ENCODE measurements around the gene WWTR1. TPM values are rescaled to one million over a fixed set of nuclear protein-coding genes. Genes with fewer than 3 reads are reported as not detected.

Gene WWTR1
- total and polyA plus RNA-seq, 2 of the 8 experiments (the other 6 are each of a cell fraction or from before 2014, with no cell fraction given), result 15.7 to 18.6 TPM

DNA sequence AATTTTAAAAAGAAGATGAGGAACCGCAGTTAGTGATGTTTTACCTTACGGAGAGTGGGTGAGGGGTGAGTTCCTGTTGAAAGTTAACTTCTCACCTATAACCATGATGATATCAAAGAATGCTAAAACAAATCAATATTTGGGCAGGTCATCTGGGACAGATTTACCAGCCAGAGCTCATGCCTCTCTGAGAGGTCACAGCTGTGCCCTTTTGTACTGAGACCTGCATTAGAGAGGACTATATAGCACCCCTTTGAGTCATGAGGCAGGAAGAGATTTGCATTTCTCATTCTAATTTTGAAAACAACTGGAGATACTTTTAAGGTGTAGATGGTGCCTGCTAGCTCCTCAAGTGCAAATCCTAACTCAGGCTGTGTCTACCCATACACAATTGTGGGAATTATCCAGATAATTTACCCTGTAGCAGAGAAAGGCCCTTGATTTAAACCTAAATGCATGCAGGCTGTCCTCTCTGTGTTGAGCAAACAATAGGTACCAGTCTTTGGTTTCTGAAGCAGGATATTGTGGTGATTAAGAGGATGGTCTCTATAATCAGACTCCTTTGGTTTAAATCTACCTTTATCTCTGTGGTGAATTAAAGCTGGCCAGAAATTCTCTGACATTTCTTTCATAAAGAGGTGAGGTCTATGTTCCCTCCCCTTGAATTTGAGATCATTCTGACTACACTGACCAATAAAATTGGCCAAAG is 189.2 kb downstream of the WWTR1 start (continued):
- TF ChIP-seq, protein P1, sequence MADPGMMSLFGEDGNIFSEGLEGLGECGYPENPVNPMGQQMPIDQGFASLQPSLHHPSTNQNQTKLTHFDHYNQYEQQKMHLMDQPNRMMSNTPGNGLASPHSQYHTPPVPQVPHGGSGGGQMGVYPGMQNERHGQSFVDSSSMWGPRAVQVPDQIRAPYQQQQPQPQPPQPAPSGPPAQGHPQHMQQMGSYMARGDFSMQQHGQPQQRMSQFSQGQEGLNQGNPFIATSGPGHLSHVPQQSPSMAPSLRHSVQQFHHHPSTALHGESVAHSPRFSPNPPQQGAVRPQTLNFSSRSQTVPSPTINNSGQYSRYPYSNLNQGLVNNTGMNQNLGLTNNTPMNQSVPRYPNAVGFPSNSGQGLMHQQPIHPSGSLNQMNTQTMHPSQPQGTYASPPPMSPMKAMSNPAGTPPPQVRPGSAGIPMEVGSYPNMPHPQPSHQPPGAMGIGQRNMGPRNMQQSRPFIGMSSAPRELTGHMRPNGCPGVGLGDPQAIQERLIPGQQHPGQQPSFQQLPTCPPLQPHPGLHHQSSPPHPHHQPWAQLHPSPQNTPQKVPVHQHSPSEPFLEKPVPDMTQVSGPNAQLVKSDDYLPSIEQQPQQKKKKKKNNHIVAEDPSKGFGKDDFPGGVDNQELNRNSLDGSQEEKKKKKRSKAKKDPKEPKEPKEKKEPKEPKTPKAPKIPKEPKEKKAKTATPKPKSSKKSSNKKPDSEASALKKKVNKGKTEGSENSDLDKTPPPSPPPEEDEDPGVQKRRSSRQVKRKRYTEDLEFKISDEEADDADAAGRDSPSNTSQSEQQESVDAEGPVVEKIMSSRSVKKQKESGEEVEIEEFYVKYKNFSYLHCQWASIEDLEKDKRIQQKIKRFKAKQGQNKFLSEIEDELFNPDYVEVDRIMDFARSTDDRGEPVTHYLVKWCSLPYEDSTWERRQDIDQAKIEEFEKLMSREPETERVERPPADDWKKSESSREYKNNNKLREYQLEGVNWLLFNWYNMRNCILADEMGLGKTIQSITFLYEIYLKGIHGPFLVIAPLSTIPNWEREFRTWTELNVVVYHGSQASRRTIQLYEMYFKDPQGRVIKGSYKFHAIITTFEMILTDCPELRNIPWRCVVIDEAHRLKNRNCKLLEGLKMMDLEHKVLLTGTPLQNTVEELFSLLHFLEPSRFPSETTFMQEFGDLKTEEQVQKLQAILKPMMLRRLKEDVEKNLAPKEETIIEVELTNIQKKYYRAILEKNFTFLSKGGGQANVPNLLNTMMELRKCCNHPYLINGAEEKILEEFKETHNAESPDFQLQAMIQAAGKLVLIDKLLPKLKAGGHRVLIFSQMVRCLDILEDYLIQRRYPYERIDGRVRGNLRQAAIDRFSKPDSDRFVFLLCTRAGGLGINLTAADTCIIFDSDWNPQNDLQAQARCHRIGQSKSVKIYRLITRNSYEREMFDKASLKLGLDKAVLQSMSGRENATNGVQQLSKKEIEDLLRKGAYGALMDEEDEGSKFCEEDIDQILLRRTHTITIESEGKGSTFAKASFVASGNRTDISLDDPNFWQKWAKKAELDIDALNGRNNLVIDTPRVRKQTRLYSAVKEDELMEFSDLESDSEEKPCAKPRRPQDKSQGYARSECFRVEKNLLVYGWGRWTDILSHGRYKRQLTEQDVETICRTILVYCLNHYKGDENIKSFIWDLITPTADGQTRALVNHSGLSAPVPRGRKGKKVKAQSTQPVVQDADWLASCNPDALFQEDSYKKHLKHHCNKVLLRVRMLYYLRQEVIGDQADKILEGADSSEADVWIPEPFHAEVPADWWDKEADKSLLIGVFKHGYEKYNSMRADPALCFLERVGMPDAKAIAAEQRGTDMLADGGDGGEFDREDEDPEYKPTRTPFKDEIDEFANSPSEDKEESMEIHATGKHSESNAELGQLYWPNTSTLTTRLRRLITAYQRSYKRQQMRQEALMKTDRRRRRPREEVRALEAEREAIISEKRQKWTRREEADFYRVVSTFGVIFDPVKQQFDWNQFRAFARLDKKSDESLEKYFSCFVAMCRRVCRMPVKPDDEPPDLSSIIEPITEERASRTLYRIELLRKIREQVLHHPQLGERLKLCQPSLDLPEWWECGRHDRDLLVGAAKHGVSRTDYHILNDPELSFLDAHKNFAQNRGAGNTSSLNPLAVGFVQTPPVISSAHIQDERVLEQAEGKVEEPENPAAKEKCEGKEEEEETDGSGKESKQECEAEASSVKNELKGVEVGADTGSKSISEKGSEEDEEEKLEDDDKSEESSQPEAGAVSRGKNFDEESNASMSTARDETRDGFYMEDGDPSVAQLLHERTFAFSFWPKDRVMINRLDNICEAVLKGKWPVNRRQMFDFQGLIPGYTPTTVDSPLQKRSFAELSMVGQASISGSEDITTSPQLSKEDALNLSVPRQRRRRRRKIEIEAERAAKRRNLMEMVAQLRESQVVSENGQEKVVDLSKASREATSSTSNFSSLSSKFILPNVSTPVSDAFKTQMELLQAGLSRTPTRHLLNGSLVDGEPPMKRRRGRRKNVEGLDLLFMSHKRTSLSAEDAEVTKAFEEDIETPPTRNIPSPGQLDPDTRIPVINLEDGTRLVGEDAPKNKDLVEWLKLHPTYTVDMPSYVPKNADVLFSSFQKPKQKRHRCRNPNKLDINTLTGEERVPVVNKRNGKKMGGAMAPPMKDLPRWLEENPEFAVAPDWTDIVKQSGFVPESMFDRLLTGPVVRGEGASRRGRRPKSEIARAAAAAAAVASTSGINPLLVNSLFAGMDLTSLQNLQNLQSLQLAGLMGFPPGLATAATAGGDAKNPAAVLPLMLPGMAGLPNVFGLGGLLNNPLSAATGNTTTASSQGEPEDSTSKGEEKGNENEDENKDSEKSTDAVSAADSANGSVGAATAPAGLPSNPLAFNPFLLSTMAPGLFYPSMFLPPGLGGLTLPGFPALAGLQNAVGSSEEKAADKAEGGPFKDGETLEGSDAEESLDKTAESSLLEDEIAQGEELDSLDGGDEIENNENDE (IDR thresholded peaks at IDR 0.05; ENCODE audit: insufficient replicate concordance, low read length), result no peak
- TF ChIP-seq GABPA (IDR thresholded peaks at IDR 0.05; ENCODE audit: borderline replicate concordance, insufficient read depth, low read length), result no peak
- no peak for TF ChIP-seq TEAD4 (IDR thresholded peaks at IDR 0.05; ENCODE audit: low read depth, low read length)
- no peak for TF ChIP-seq POLR2A (IDR thresholded peaks at IDR 0.05; ENCODE audit: control extremely low read depth in 1 of 2, low read depth in 2 of 2, low read length in 2 of 2)
- TF ChIP-seq NANOG (IDR thresholded peaks at IDR 0.05; ENCODE audit: insufficient read depth, low read depth, low read length, poor library complexity, severe bottlenecking), result no peak
- TF ChIP-seq TCF12 (IDR thresholded peaks at IDR 0.05; ENCODE audit: low read depth, low read length), result no peak
- no peak for TF ChIP-seq TAF1 (IDR thresholded peaks at IDR 0.05; ENCODE audit: low read depth, low read length)
- no peak for TF ChIP-seq SP1 (IDR thresholded peaks at IDR 0.05; ENCODE audit: low read depth, low read length)
